Neural crest cell (in vitro differentiated cells): Measurements from ENCODE around the gene ZFP36L1. TPM values are rescaled to one million over a fixed set of nuclear protein-coding genes. Genes with fewer than 3 reads are reported as not detected.

Source experiments
- DNase-seq: peaks from one replicate; pipeline ENCODE4 v3.0.0; 2021; ENCODE audit warnings: low read depth, mixed read lengths, low spot score
- H3K27ac Mint-ChIP-seq: one replicate; pipeline ENCODE4 v1.8.0; 2021; ENCODE audit warnings: mild to moderate bottlenecking, mixed read lengths; ENCODE audit not compliant: unreplicated experiment
- H3K27me3 Mint-ChIP-seq: 2 replicates; pipeline ENCODE4 v1.8.0; 2021; ENCODE audit warnings: low read depth, mild to moderate bottlenecking, mixed read lengths
- H3K36me3 Mint-ChIP-seq: 2 replicates; pipeline ENCODE4 v1.8.0; 2021; ENCODE audit warnings: low read depth, mild to moderate bottlenecking, mixed read lengths
- H3K4me1 Mint-ChIP-seq: 2 replicates; pipeline ENCODE4 v1.8.0; 2021; ENCODE audit warnings: mixed read lengths
- H3K4me3 Mint-ChIP-seq: one replicate; pipeline ENCODE4 v1.8.0; 2021; ENCODE audit warnings: mild to moderate bottlenecking, mixed read lengths
- H3K9me3 Mint-ChIP-seq: 2 replicates; pipeline ENCODE4 v1.8.0; 2021; ENCODE audit warnings: mixed read lengths
- total RNA-seq: library from RNA; stranded (reverse); gene quantifications from 2 replicates; pipeline ENCODE4 v1.2.1, GENCODE V29; 2021
- TF ChIP-seq, protein P1 (sequence below): fragments of 200-600 bp; sonication (generic); conservative IDR thresholded peaks from 2 replicates; pipeline ENCODE4 v1.5.0; 2021; ENCODE audit warnings: antibody characterized with exemption, mild to moderate bottlenecking

ZFP36L1 gene
- total RNA-seq, 1 donor from 2014 or later = 289 TPM

DNA sequence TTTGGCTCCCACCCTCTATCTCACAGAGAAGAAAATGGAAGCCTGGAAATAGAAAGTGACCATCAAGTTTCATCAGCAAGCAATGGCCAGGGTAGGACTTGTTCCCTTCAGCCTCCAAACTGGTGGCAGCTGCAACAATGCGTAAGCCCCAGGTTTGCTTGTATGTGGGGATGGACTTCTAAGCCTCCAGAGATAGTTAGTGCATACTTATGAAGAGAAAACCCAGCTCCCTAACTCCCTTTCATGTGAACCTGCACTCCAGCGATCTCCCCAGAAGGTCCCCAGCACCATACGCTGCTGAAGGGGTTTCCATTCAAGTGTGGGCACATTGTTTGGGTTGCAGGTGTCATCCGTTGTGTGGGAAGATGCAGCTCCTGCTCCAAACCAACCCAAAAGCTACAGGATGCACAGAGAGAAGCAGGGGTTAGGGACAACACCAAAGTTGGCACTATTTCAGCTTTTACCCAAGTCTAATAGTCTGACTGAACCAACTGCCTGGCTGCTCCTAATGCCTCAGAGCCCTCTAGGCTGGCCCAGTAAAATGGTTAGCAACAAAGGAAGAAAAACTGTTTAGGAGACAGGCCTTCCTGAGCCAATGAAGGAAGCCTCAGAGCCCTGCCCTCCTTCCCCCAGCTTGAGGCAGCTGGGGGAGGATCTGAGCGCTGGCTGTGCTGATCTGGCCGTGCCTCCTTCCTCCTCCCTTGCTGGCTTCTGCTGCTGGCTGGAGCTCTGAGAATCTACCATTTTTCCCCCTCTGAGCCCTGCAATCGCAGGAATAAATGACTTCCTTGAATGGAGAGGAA, 12.3 kb downstream of the ZFP36L1 start:
- Mint-ChIP-seq H3K27me3 (peaks cover 8% of the 10 kb centered on the region), H3K9me3 (peaks cover 5% of the 10 kb centered on the region), H3K4me3 (no peak overlapping the region), H3K36me3 (peaks cover 9% of the 10 kb centered on the region), H3K4me1 (peaks cover 59% of the 10 kb centered on the region), H3K27ac (no peak overlapping the region)
- DNase-seq = no peak
- TF ChIP-seq, protein P1, sequence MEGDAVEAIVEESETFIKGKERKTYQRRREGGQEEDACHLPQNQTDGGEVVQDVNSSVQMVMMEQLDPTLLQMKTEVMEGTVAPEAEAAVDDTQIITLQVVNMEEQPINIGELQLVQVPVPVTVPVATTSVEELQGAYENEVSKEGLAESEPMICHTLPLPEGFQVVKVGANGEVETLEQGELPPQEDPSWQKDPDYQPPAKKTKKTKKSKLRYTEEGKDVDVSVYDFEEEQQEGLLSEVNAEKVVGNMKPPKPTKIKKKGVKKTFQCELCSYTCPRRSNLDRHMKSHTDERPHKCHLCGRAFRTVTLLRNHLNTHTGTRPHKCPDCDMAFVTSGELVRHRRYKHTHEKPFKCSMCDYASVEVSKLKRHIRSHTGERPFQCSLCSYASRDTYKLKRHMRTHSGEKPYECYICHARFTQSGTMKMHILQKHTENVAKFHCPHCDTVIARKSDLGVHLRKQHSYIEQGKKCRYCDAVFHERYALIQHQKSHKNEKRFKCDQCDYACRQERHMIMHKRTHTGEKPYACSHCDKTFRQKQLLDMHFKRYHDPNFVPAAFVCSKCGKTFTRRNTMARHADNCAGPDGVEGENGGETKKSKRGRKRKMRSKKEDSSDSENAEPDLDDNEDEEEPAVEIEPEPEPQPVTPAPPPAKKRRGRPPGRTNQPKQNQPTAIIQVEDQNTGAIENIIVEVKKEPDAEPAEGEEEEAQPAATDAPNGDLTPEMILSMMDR = no peak

DNA sequence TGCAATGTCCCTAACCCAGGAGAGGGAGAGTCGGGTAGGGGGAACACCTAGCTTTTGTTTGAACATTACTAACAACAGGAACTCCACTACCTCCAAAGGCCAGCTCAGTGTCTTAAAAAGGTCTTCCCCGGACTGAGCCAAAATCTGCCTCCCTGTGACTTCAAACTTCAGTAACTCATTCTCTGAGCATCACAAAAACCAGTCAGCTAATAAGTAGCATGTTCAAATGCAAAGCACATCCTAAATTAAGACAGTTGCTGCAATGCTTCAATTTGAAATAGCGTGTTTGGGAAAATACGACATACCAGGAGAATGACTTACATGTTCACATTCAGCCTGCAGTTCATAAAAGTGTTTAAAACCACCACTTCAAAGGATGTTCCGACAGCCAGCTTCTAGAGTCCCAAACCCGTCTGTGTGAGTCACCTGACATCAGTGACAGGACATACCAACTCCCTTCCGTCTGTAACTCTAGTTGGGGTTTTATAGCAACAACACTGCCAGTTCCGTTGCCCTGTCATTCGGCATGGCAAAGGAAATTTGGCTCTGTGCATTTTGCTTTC, 13.0 kb downstream of the ZFP36L1 start:
- Mint-ChIP-seq H3K27ac (no peak overlapping the region), H3K9me3 (peaks cover 5% of the 10 kb centered on the region), H3K4me1 (peaks cover 56% of the 10 kb centered on the region), H3K4me3 (no peak overlapping the region), H3K27me3 (peaks cover 3% of the 10 kb centered on the region), H3K36me3 (peaks cover 5% of the 10 kb centered on the region)
- DNase-seq = no peak
- TF ChIP-seq, protein P1 = no peak

DNA sequence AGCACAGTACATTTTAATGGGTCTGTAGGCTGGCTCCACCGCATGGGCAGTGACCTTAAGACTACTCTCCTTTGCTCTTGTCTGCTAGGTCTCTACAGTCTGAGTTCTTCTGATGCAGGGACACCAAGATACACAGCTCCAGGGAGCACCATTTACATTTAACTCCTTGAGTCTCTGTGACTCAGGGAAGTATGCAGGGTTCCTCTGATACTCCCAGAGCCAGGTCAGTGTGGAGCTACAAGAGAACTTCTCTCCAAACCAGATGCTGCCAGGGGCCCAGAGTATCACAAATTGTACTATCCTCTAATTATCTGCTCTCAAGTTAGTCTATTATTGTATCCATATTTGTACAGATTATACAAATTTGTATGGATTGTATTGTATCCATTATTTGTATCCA, 15.2 kb downstream of the ZFP36L1 start:
- peaks cover 57% of the 10 kb centered on the region for H3K4me1 Mint-ChIP-seq
- TF ChIP-seq, protein P1 = no peak
- H3K4me3 Mint-ChIP-seq = no peak overlapping the region
- DNase-seq = no peak
- H3K27me3 Mint-ChIP-seq = no peaks in the 10 kb centered on the region
- peaks cover 6% of the 10 kb centered on the region for H3K9me3 Mint-ChIP-seq
- no peak overlapping the region for H3K27ac Mint-ChIP-seq
- H3K36me3 Mint-ChIP-seq = peaks cover 3% of the 10 kb centered on the region

DNA sequence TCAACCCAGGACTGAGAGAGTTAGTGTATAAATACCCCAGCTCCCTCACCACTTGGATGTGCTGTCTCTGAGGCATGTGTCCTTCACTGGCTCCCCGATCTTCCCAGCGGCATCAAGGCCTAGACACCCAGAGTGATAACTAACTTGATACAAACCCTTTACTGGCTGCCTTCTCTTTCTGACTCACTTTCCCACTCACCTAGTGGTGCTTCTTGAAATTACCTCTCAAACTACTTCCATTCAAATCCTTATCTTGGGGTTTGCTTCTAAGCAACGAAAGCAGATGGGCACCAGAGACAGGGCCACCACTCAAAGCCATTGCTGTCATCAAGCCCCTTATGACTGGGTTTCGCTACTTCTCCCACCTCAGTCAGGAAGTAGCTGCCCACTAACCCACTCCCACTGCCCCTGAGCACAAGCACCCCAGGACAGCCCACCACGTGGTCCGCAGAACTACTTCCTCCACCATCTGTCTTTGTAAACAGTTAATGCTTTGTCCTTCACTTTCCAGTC, 17.2 kb downstream of the ZFP36L1 start:
- Mint-ChIP-seq H3K4me3 (no peak overlapping the region), H3K4me1 (peaks cover 59% of the 10 kb centered on the region), H3K27me3 (no peaks in the 10 kb centered on the region), H3K9me3 (peaks cover 6% of the 10 kb centered on the region), H3K36me3 (peaks cover 3% of the 10 kb centered on the region), H3K27ac (no peak overlapping the region)
- TF ChIP-seq, protein P1 = no peak
- DNase-seq = no peak

DNA sequence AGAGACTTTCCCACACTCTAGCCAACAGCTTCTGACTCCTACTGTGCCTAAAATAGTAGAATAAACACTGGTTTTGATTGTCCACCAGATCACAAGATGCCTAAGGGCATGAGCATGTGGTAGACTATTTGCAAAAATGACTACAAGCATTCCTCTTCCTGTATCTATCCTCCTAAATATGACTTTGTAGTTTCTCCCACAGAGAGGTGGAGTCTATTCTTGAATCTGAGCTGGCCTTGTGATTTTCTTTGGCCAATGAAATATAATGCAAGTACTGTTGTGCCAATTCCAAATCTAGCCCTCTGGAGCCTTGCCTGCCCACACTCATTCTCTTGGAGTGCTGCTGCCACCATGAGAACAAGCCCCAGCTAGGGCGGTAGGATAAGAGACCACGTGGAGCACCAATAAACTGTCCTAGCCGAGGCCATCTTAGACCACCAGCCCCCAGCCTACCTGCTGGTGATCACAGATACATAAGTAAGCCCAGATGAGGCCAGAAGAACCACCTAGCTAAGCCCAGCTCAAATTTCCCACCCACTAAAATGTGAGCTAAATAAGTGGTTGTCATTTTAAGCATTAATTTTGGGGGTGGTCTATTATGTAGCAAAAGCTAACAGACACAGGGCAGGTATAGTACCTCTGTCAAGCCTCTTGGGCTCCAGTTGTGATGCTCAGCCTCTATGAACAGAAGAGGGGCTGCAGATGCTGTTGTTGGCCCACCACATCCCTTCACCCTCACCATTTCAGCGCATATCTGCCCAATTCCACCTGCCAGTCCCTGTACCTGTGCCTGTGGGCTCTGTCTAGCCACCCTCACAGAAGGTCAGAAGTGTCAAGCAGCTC, 17.9 kb downstream of the ZFP36L1 start:
- H3K36me3 Mint-ChIP-seq = peaks cover 3% of the 10 kb centered on the region
- H3K9me3 Mint-ChIP-seq = peaks cover 6% of the 10 kb centered on the region

More for the DNA sequence above, 17.9 kb downstream of the ZFP36L1 start:
- no peak for DNase-seq
- TF ChIP-seq, protein P1 = no peak
- H3K4me1 Mint-ChIP-seq = peaks cover 52% of the 10 kb centered on the region
- H3K27ac Mint-ChIP-seq = no peak overlapping the region
- no peak overlapping the region for H3K4me3 Mint-ChIP-seq
- no peaks in the 10 kb centered on the region for H3K27me3 Mint-ChIP-seq
